ENCODE results near the gene PPP3CA.
A peak's percentile ranks its signal among the peaks of the same experiment; 100 is the strongest.
"Not testable (repeated sequence)": the region's sequence is repeated elsewhere in the genome, so short reads cannot be mapped to it uniquely, and the experiment has no call there.

Gene PPP3CA

GRCh38 chr4:101251261-101251660, 96.1 kb downstream of the PPP3CA start:
- no peak for DNase-seq

DNA sequence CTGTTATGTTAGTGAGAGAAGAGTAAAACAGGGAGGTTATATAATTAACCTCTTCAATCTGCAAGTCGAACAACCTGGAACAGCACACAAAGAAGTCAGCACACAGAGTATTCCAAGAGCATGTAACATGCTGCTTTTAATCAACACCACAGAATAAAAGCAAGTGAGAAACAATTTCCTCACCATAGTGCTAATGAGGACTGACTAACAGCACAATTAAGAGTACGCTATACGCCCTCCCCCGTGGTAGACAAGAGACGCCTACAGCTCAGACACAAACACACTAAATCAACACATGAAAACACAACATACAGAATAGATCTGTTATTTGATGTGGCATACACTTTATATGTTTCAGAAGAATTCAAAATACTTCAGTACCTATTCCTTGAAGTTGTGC, 103.0 kb downstream of the PPP3CA start:
- no peak for DNase-seq

- no peak for DNase-seq
These were observed 104.9 kb downstream of the PPP3CA start for GRCh38 chr4:101242441-101242840.

- DNase-seq = no peak
These were observed 107.2 kb downstream of the PPP3CA start for GRCh38 chr4:101240099-101240498.

DNA sequence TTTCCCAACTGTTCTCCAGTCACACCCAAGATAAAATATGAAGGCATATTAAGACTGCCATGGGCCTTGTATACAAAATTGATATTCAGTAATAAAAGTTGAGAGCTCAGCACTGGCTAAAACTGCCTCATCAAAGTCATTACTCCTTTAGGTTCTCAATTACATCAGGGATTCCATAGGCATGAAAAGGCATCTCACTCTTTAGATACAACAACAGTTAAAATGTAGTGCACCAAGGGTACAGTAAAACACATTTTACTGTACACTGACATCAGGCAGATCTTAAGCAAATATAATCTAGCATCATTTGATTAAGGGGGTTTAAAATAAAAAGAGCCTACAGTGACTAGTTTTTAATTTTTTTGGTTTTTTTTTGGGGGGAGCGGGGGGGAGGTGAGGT, 107.7 kb downstream of the PPP3CA start:
- no peak for DNase-seq

GRCh38 chr4:101238706-101239105, 108.6 kb downstream of the PPP3CA start:
- DNase-seq = no peak

GRCh38 chr4:101237773-101238172, 109.6 kb downstream of the PPP3CA start:
- DNase-seq = no peak

- no peak for DNase-seq
These were observed 111.2 kb downstream of the PPP3CA start for GRCh38 chr4:101236097-101236496.

- DNase-seq = not testable (repeated sequence)
These were observed 113.2 kb downstream of the PPP3CA start for GRCh38 chr4:101234141-101234540.

DNA sequence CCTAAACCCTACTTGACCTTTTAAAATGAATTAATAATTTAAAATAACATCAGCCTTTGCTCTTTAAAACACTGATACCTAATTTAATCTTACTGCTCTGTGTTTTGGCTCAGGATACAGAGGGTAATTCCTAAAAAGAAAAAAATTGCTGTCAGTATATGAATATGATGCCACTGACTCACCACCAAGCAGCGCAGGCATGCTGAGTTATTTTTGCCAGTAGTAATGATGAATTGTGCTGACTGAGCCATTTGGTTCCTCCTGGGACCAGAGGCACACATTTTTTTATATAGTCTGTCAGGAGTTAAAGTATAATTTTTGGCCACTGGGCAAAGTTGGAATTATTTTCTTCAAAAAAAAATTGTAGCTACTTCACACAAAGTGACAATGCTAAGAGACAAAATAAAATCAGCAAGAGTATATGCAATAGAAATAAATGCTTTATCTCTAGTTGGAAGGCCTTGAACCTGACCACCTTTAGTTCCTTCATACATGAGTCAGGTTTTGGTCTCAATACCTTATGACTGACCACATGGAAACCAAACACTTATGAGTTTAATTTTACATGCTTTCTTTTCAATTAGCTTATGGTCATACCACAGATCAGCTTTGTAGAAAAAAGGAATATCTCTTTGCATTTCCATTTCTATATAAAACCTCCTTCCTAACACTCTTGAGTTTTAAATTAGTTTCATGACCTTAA, 115.1 kb downstream of the PPP3CA start:
- DNase-seq = no peak

- no peak for DNase-seq
These were observed 116.4 kb downstream of the PPP3CA start for GRCh38 chr4:101230801-101231426.

DNA sequence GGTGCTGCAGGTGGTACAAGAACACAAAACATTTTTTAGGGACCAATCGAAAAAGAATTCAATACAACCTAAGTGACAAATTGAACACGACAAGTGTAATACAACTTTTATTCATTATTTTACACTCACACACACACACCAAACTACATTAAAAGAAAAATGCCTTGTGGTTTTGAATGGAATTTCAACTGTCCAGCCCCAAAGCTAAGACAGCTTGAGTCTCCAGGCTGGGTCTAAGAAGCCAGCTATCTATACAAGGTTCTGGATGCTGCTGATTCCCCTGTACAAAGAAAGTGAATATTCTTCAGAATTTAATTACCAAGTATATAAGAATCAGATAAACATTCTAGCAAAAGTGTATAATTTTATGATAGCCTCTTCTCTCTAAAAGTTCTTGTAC, 118.2 kb downstream of the PPP3CA start:
- no peak for DNase-seq

GRCh38 chr4:101227715-101228114, 119.6 kb downstream of the PPP3CA start:
- DNase-seq = no peak

DNA sequence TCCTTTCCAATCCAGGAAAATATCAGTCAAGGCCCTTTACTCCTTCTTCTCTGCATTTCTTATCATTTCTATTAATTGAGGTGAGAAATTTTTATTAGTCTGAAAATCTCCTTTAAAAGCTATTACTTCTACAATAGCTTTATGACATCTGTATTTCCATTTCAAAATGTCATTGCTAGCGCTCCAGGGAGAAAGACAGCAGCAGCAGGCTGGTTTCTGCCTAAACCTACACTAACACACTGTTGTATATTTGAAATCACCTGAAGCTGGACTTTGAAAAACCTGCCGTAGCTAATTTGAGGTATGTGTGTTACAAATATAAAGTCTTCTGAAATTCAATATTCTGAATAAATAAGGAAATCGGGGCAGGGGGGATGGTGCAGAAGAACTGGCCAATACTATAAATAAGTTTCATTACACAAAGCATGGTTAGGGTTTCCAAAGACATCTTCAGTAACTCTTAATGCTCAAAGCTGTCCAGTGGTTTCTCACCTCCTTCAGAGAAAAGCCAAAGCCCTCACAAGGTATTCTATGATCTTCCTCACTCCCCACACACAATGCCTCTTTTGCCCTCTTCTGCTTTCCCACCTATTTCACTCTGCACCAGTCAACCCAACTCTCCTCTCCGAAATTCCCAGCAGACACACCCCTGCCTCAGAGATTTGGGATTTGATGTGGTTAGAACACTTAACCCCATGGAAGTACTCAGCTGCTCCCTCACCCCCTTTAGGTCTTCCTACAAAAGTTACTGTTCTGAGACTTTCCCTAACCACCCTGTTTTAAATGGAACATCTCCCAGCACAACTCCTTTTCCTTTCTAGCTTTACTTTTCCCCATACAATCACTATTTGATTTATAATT, 122.7 kb downstream of the PPP3CA start:
- DNase-seq = no peak

GRCh38 chr4:101222156-101222845, 125.0 kb downstream of the PPP3CA start:
- no peak for DNase-seq

GRCh38 chr4:101221294-101221693, 126.0 kb downstream of the PPP3CA start:
- DNase-seq = no peak

DNA sequence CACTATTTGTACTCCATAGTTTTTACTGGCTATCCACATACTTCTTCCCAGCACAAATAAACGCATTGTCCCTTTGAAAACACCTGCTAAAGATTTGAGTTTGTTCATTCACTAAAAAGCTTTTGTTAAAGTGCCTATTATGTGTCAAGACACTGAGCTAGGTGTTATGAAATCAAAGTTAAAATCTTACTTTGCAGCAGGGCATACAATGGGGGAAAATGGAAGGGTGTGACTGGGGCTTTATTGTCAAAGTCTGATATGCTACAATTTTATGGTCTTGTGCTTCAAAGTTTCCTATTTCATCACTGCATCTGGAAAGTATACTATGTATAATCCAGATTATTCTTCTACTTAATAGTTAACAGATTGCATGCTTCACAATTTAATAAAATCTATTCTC, 128.4 kb downstream of the PPP3CA start:
- no peak for DNase-seq

DNA sequence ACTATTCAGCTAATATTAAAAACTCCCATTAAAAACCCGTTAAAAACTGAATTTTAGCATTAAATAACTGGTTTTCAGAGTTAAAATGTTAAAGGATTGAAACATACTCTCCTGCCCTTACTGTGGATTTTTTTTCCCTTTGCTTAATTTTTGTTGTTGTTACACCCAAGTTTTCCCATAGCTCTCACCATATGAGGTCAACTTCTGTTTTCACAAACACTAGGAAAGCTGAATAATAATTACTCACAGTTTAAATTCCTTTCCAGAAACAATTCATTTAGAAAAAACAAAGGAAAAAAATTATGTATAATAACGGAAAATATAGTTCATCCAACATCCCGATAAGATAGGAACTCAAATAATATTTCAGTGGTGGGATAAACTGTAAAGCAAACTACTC, 129.0 kb downstream of the PPP3CA start:
- DNase-seq = no peak

DNA sequence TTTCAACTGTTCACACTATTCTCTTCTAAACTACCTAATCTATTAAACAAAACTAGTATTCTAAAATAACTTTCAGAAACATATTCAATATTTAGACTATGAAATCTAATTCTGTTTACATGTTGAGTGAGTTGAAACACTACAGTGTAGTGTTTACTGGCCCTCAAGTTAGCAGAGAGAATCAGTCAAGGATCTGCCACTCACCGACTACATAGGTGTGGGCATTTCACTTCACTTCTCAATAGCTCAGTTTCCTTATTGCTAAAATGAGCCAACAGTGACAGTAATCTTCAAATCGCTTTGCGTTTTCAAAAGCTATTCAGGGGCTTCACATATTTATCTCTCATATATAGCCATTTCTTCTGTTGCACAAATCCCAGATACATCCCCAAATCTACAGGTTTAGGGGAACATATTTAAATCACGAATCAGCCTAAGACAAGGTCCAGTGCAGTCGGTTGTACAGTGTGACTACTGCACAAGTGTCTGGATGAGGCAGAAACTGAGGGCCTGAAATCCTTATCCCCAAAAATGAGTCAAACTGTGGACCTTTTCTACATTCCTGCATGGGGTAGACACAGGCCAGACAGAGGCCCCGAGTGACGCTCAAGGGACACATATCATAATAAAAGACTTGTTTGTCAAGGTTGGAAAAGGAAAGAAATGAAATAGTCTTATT, 129.8 kb downstream of the PPP3CA start:
- no peak for DNase-seq

GRCh38 chr4:101211146-101211553, 136.2 kb downstream of the PPP3CA start:
- no peak for DNase-seq

- DNase-seq = no peak
These were observed 137.0 kb downstream of the PPP3CA start for GRCh38 chr4:101210331-101210730.

DNA sequence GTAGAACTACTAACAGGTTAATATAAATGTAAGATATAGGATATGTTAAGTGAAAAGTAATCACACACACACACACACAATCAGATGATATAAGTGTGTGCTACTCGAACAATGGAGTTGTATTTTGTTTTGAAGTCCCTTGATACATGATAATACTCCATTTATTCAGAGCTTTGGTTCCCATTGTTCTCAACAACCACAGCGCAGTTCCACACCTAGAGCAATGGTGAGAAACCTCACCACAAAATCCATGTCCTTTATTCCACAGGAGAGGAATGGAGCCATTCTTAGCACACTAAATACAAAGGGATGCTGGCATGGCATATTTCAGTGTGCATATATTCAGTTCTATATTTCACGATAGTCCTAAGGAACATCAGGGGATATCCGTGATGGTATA, 139.2 kb downstream of the PPP3CA start:
- no peak for DNase-seq

- DNase-seq = peak; percentile 83
These were observed 141.4 kb downstream of the PPP3CA start for GRCh38 chr4:101205916-101206315.
